IPS-18c (cell line): ENCODE results near the gene IL23R.

Experiments
- H3K4me3 ChIP-seq: 2 replicates; pipeline ENCODE4 v1.7.0; 2013; ENCODE audit warnings: low read depth, mild to moderate bottlenecking, low read length, moderate library complexity; ENCODE audit not compliant: insufficient read depth
- H3K9me3 ChIP-seq: one replicate; pipeline ENCODE4 v1.6.1; 2013; ENCODE audit warnings: mild to moderate bottlenecking, low read length, moderate library complexity; ENCODE audit not compliant: control insufficient read depth, insufficient read depth

IL23R gene

GRCh38 chr1:67300561-67300960, 134.3 kb downstream of the IL23R start:
- Histone ChIP-seq H3K4me3 (no peak overlapping the region), H3K9me3 (no peaks in the 10 kb centered on the region)

- Histone ChIP-seq H3K9me3 (no peaks in the 10 kb centered on the region), H3K4me3 (no peak overlapping the region)
Measured at GRCh38 chr1:67304023-67304422, 137.8 kb downstream of the IL23R start.

GRCh38 chr1:67306547-67306946, 140.3 kb downstream of the IL23R start:
- H3K9me3 ChIP-seq, result no peaks in the 10 kb centered on the region
- no peak overlapping the region for H3K4me3 ChIP-seq

DNA sequence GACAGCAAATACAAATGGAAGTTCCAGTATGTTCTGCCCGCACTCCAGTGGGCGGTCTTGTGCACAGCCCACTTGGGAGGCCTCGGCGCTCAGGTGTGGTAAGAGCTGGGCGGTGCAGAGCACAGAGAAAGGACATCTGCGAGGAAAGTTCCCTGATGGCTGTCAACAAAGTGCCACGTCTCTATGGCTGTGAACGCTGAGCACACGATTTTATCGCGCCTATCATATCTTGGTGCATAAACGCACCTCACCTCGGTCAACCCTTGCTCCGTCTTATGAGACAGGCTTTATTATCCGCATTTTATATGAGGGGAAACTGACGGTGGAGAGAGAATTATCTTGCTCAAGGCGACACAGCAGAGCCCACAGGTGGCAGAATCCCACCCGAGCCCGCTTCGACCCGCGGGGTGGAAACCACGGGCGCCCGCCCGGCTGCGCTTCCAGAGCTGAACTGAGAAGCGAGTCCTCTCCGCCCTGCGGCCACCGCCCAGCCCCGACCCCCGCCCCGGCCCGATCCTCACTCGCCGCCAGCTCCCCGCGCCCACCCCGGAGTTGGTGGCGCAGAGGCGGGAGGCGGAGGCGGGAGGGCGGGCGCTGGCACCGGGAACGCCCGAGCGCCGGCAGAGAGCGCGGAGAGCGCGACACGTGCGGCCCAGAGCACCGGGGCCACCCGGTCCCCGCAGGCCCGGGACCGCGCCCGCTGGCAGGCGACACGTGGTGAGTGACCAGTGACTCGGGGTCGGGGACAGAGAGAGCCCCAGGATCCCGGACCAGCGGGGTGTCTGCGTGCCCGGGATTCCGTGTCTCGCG, 141.2 kb downstream of the IL23R start, which contains the start of gene IL12RB2:
Gene IL12RB2 (plus strand): TSS at position 623 of the 810 bp plus-strand sequence. CDS start 12,496 bp downstream, outside the sequence.
- H3K4me3 ChIP-seq, result peak within 1 kb of the TSS; percentile 60

GRCh38 chr1:67308136-67308535, 141.9 kb downstream of the IL23R start:
- Histone ChIP-seq H3K4me3 (peak overlapping the region; percentile 60), H3K9me3 (no peaks in the 10 kb centered on the region)

More for the DNA sequence above, 141.2 kb downstream of the IL23R start, which contains the start of gene IL12RB2:
- no peaks in the 10 kb centered on the region for H3K9me3 ChIP-seq
